Upper lobe of left lung (tissue), 6 donors: ENCODE measurements around the gene TMEM169. TPM values are rescaled to one million over a fixed set of nuclear protein-coding genes. Genes with fewer than 3 reads are reported as not detected.

Experiments
- ATAC-seq, 2 donors: fragments of 200-7000 bp; cut with Tn5 transposase; one replicate each; pipeline ENCODE4 v1.9.1; 2022; ENCODE audit warnings: mild to moderate bottlenecking in 2 of 2, moderate library complexity in 2 of 2; ENCODE audit not compliant: low FRiP score in 2 of 2
- DNase-seq, 2 donors: peaks; one replicate each; pipeline ENCODE4 v3.0.0-alpha.2; 2019 to 2020
- H3K27ac ChIP-seq, 4 donors: fragments of 200-600 bp; sonication (generic); one replicate each; pipeline ENCODE4 v1.5.1; 2016 to 2019
- H3K27me3 ChIP-seq, 4 donors: fragments of 200-600 bp; sonication (generic); one replicate each; pipeline ENCODE4 v1.5.1; 2017 to 2019
- H3K36me3 ChIP-seq, 4 donors: fragments of 200-600 bp; sonication (generic); one replicate each; pipeline ENCODE4 v1.5.1; 2016 to 2019
- H3K4me1 ChIP-seq, 4 donors: fragments of 200-600 bp; sonication (generic); one replicate each; pipeline ENCODE4 v1.5.1; 2018 to 2019
- H3K4me3 ChIP-seq, 4 donors: fragments of 200-600 bp; sonication (generic); one replicate each; pipeline ENCODE4 v1.5.1; 2017 to 2019; ENCODE audit warnings: mild to moderate bottlenecking in 2 of 4, moderate library complexity in 1 of 4
- H3K9me3 ChIP-seq, 4 donors: fragments of 200-600 bp; sonication (generic); one replicate each; pipeline ENCODE4 v1.5.1; 2018 to 2019
- EP300 ChIP-seq, 4 donors: sonication (generic); formaldehyde crosslinking; IDR thresholded peaks; one replicate each; pipeline ENCODE4 v1.5.1; 2017; ENCODE audit warnings: antibody characterized with exemption in 4 of 4, control low read depth in 2 of 4
- POLR2A ChIP-seq, 4 donors: fragments of 450-650 bp; IDR thresholded peaks; one replicate each; pipeline ENCODE4 v1.5.1; 2016 to 2017; ENCODE audit warnings: antibody characterized with exemption in 4 of 4, mild to moderate bottlenecking in 2 of 4
- POLR2AphosphoS5 ChIP-seq, 2 donors: sonication (generic); formaldehyde crosslinking; IDR thresholded peaks; one replicate each; pipeline ENCODE4 v1.5.1; 2017; ENCODE audit warnings: antibody characterized with exemption in 2 of 2
- WGBS, 2 donors: methylation state at CpG; one replicate each; pipeline ENCODE4 v1.1.5; 2017 to 2018; 5-methylcytosine and 5-hydroxymethylcytosine counted together
- total RNA-seq, 6 donors: library from RNA; depleted of rRNA in 4 of 6; stranded (reverse); fragments of >200 nt in 4 of 6; gene quantifications; one replicate each; pipeline versions ENCODE4 v1.1.0 to v1.2.1, GENCODE V29; 2016 to 2021
- TF ChIP-seq, protein P1 (sequence below), 6 experiments: fragments of 450-650 bp in 4 of 6; fragments of 200-600 bp in 2 of 6; sonication (generic) in 2 of 6; IDR thresholded peaks; one replicate each; pipeline ENCODE4 v1.5.1; 2016 to 2019; ENCODE audit warnings: antibody characterized with exemption in 6 of 6
- donor health status: DM: no; HTN: no; CAD: no; lungs with moderate emphysema.
- donor health status: DM: no; HTN: yes; CAD: no; lungs with severe emphysema.

The TMEM169 gene
- total RNA-seq, 6 donors from 2014 or later, result 0.15 to 1.1 (median 0.80) TPM; not detected in 2

DNA sequence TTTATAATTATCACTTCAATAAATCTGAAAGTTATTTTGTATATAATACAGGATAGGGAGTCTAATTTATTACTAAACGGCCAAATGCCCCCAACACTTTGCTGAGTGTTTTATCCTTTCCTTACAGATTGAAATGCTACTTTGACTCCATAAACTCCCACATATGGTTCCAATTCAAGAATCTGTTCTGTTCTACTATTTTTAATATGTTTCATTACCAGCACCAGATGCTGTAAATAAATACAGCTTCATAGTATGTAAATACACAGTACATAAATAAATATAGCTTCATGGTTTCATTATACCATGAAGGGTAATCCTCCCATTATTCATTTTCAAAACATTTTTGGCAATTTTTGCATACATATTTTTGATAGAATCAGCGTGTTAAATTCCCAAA, 34.3 kb upstream of the TMEM169 start:
- WGBS, 2 donors, result 95 to 96% methylated on average over 2 of the region's 2 CpGs
- Histone ChIP-seq H3K27ac (no peak overlapping the region), H3K36me3 (peaks cover 0 to 48% (median 4%) of the 10 kb centered on the region in 4 donors), H3K27me3 (no peaks in the 10 kb centered on the region), H3K9me3 (no peaks in the 10 kb centered on the region), H3K4me1 (no peaks in the 10 kb centered on the region), H3K4me3 (no peak overlapping the region)
- TF ChIP-seq EP300 (IDR thresholded peaks at IDR 0.05) (no peak), POLR2AphosphoS5 (IDR thresholded peaks at IDR 0.05) (no peak), POLR2A (IDR thresholded peaks at IDR 0.05) (no peak)
- TF ChIP-seq, protein P1, sequence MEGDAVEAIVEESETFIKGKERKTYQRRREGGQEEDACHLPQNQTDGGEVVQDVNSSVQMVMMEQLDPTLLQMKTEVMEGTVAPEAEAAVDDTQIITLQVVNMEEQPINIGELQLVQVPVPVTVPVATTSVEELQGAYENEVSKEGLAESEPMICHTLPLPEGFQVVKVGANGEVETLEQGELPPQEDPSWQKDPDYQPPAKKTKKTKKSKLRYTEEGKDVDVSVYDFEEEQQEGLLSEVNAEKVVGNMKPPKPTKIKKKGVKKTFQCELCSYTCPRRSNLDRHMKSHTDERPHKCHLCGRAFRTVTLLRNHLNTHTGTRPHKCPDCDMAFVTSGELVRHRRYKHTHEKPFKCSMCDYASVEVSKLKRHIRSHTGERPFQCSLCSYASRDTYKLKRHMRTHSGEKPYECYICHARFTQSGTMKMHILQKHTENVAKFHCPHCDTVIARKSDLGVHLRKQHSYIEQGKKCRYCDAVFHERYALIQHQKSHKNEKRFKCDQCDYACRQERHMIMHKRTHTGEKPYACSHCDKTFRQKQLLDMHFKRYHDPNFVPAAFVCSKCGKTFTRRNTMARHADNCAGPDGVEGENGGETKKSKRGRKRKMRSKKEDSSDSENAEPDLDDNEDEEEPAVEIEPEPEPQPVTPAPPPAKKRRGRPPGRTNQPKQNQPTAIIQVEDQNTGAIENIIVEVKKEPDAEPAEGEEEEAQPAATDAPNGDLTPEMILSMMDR (IDR thresholded peaks at IDR 0.05), result no peak
- ATAC-seq, result no peak
- DNase-seq, result no peak

DNA sequence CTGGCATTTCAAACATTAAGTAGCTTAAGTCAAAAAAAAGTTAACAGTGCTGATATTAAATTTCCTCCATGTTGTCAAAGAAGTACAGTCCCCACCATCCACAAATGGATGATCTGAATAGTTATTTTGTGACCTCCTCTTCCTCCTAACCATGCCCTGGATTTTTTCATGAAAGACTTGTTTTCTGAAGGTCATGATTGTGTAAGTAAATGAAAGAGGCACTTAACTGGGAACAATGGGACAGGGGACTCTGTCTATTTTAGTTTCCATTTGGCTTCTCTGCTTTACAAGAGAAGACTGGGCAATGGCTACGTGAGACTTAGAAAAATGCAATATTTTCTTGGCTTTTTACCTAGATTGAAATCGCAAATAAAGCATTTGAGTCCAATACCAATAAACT, 32.3 kb upstream of the TMEM169 start:
- Histone ChIP-seq H3K9me3 (no peaks in the 10 kb centered on the region), H3K27ac (no peak overlapping the region), H3K4me3 (no peak overlapping the region), H3K4me1 (no peaks in the 10 kb centered on the region), H3K36me3 (peaks cover 0 to 31% (median 2%) of the 10 kb centered on the region in 4 donors), H3K27me3 (no peaks in the 10 kb centered on the region)
- TF ChIP-seq, protein P1 (IDR thresholded peaks at IDR 0.05), result no peak
- no peak for TF ChIP-seq EP300 (IDR thresholded peaks at IDR 0.05)
- no peak for TF ChIP-seq POLR2AphosphoS5 (IDR thresholded peaks at IDR 0.05)
- no peak for TF ChIP-seq POLR2A (IDR thresholded peaks at IDR 0.05)
- DNase-seq (no peak), ATAC-seq (no peak)
- WGBS, 2 donors, result 92 to 93% methylated on average over 2 of the region's 2 CpGs

- Histone ChIP-seq H3K27me3 (no peaks in the 10 kb centered on the region), H3K36me3 (peaks cover 0 to 25% (median 2%) of the 10 kb centered on the region in 4 donors), H3K4me3 (no peak overlapping the region), H3K27ac (no peak overlapping the region), H3K9me3 (no peaks in the 10 kb centered on the region), H3K4me1 (no peaks in the 10 kb centered on the region)
- TF ChIP-seq, protein P1 (IDR thresholded peaks at IDR 0.05), result no peak
- no peak for TF ChIP-seq POLR2AphosphoS5 (IDR thresholded peaks at IDR 0.05)
- TF ChIP-seq EP300 (IDR thresholded peaks at IDR 0.05), result no peak
- no peak for TF ChIP-seq POLR2A (IDR thresholded peaks at IDR 0.05)
- DNase-seq (no peak), ATAC-seq (no peak)
- WGBS, 2 donors, result 86 to 89% methylated on average over 3 of the region's 3 CpGs
Observed at GRCh38 chr2:216051350-216051749, 30.4 kb upstream of the TMEM169 start.

DNA sequence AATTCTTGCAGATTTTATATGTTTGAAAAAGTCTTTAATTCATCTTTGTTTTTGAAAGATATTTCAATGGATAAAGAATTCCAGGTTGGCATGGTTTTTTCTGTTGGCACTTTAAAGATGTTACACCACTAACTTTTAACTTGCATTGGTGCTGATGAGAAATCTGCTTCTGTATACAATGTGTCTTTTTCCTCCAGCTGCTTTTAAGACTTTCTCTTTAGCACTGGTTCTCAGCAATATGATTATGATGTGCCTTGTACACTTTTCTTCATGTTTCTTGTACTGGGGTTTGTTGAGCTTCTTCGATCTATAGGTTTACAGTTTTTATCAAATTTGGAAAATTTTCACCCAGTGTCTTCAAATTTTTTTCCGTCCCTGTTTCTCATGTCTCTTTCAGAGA, 29.3 kb upstream of the TMEM169 start:
- Histone ChIP-seq H3K36me3 (peaks cover 0 to 18% (median 2%) of the 10 kb centered on the region in 4 donors), H3K9me3 (no peaks in the 10 kb centered on the region), H3K27me3 (no peaks in the 10 kb centered on the region), H3K4me1 (peaks cover 0 to 7% (median 2%) of the 10 kb centered on the region in 4 donors), H3K4me3 (no peak overlapping the region), H3K27ac (no peak overlapping the region)
- TF ChIP-seq POLR2AphosphoS5 (IDR thresholded peaks at IDR 0.05), result no peak
- TF ChIP-seq, protein P1 (IDR thresholded peaks at IDR 0.05), result no peak
- TF ChIP-seq POLR2A (IDR thresholded peaks at IDR 0.05), result no peak
- no peak for TF ChIP-seq EP300 (IDR thresholded peaks at IDR 0.05)
- no peak for ATAC-seq
- DNase-seq, result no peak
- 98% methylated on average over 2 of the region's 2 CpGs for WGBS, 2 donors

DNA sequence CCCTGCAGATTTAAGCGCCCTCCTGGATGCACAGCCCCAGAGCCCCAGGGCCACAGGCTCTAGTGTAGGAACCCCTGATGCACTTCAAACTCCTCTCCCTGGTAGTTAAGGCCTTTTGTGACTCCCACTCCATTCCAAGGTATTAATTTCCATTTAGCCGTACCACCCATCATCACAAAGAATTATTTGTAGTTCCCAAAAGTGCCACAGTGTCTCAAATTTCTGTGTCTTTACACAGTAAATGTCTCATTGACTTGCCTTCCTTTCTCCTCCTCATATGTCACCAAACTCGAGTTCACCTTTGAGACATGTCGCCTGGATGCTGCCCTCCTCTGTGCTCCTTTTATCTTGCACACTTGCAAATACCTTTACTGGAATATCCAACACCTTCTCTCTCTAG, 26.0 kb upstream of the TMEM169 start:
- Histone ChIP-seq H3K27ac (no peak overlapping the region), H3K36me3 (peaks cover 0 to 5% (median 0%) of the 10 kb centered on the region in 4 donors), H3K4me3 (no peak overlapping the region), H3K9me3 (no peaks in the 10 kb centered on the region), H3K4me1 (peaks cover 5 to 17% (median 10%) of the 10 kb centered on the region in 4 donors), H3K27me3 (no peaks in the 10 kb centered on the region)
- no peak for DNase-seq
- WGBS, 2 donors, result 94 to 97% methylated on average over 4 of the region's 4 CpGs
- ATAC-seq, result no peak
- no peak for TF ChIP-seq POLR2A (IDR thresholded peaks at IDR 0.05)
- no peak for TF ChIP-seq POLR2AphosphoS5 (IDR thresholded peaks at IDR 0.05)
- TF ChIP-seq, protein P1 (IDR thresholded peaks at IDR 0.05), result no peak
- TF ChIP-seq EP300 (IDR thresholded peaks at IDR 0.05), result no peak
